Smooth muscle cell (in vitro differentiated cells): ENCODE results near the gene BNIP2. TPM values are rescaled to one million over a fixed set of nuclear protein-coding genes. Genes with fewer than 3 reads are reported as not detected.

Experiments
- DNase-seq: peaks from one replicate; lab custom pipeline; 2025; ENCODE audit not compliant: unreplicated experiment; lab: John Stamatoyannopoulos, UW
- H2AFZ ChIP-seq: fragments of 200-600 bp; sonication (generic); 2 replicates; pipeline ENCODE4 v1.6.0; 2016; ENCODE audit warnings: antibody characterized with exemption, low read depth, mild to moderate bottlenecking
- H3F3A ChIP-seq: fragments of 200-600 bp; sonication (generic); 2 replicates; pipeline ENCODE4 v1.6.0; 2017; ENCODE audit warnings: antibody characterized with exemption, low read depth
- H3K27ac ChIP-seq: fragments of 200-600 bp; sonication (generic); 2 replicates; pipeline ENCODE4 v1.5.1; 2016; ENCODE audit warnings: low read depth, mild to moderate bottlenecking
- H3K27me3 ChIP-seq: fragments of 200-600 bp; sonication (generic); 2 replicates; pipeline ENCODE4 v1.6.1; 2016; ENCODE audit warnings: low read depth, mild to moderate bottlenecking
- H3K36me3 ChIP-seq: fragments of 200-600 bp; sonication (generic); 2 replicates; pipeline ENCODE4 v1.5.1; 2016; ENCODE audit warnings: low read depth
- H3K4me1 ChIP-seq: fragments of 200-600 bp; sonication (generic); 2 replicates; pipeline ENCODE4 v1.5.1; 2016; ENCODE audit warnings: low read depth
- H3K4me2 ChIP-seq: fragments of 200-600 bp; sonication (generic); 2 replicates; pipeline ENCODE4 v1.6.0; 2016; ENCODE audit warnings: mild to moderate bottlenecking
- H3K4me3 ChIP-seq: fragments of 200-600 bp; sonication (generic); 2 replicates; pipeline ENCODE4 v1.5.1; 2016; ENCODE audit warnings: mild to moderate bottlenecking
- H3K79me2 ChIP-seq: fragments of 200-600 bp; sonication (generic); 2 replicates; pipeline ENCODE4 v1.6.0; 2016; ENCODE audit warnings: low read depth, mild to moderate bottlenecking
- H3K9ac ChIP-seq: fragments of 200-600 bp; sonication (generic); 2 replicates; pipeline ENCODE4 v1.6.0; 2016; ENCODE audit warnings: low read depth
- H3K9me3 ChIP-seq: fragments of 200-600 bp; sonication (generic); replicated peaks from 2 replicates; pipeline ENCODE4 v1.5.1; 2016; ENCODE audit warnings: low read depth
- H4K20me1 ChIP-seq: fragments of 200-600 bp; sonication (generic); 2 replicates; pipeline ENCODE4 v1.6.0; 2016; ENCODE audit warnings: low read depth
- WGBS: methylation state at CpG from one replicate; pipeline ENCODE4 v1.1.7; 2016; ENCODE audit warnings: low lambda C conversion rate; 5-methylcytosine and 5-hydroxymethylcytosine counted together
- polyA plus RNA-seq: library from polyadenylated mRNA; unstranded; fragments of >200 nt; fragmentation: Nextera tagmentation; extraction: Ambion mirVana; gene quantifications from 2 replicates; pipeline ENCODE4 v1.2.1, GENCODE V29; 2016
- total RNA-seq: library from RNA; depleted of rRNA; stranded (reverse); fragments of >200 nt; gene quantifications from 2 replicates; pipeline ENCODE4 v1.2.3, GENCODE V29; 2014
- TF ChIP-seq, protein P1 (sequence below): fragments of 200-600 bp; sonication (generic); IDR thresholded peaks from 2 replicates; pipeline ENCODE4 v1.5.1; 2017; ENCODE audit warnings: borderline replicate concordance, mild to moderate bottlenecking, antibody characterized with exemption; ENCODE audit not compliant: insufficient read depth, poor library complexity, severe bottlenecking

The BNIP2 gene
- total and polyA plus RNA-seq, 2 experiments from 2014 or later: 48.7 to 104 TPM

DNA sequence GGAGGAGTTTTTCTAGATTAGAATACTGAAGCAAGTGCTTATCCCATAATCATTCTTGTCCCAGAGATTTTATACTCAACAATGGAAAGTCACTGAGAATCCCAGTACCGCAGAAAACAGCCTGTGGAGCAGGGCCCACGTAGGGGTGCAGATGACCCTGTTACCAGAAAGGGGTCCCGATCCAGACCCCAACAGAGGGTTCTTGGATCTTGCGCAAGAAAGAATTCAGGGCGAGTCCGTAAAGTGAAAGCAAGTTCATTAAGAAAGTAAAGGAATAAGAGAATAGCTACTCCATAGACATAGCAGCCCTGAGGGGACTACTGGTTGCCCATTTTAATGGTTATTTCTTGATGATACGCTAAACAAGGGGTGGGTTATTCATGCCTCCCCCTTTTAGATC lies 75.0 kb downstream of the BNIP2 start:
- WGBS: 95% methylated on average over 7 of the region's 7 CpGs

GRCh38 chr15:59611276-59612260 lies 77.6 kb downstream of the BNIP2 start, which contains the start of gene GCNT3:
TSS of gene GCNT3 (plus strand) at chr15:59611783. CDS start at chr15:59618239, 6,456 bp downstream.
- Histone ChIP-seq H4K20me1 (no peaks in the 10 kb centered on the region), H3K9me3 (no peaks in the 10 kb centered on the region), H3K79me2 (no peaks in the 10 kb centered on the region), H3K36me3 (no peaks in the 10 kb centered on the region), H3K4me1 (no peaks in the 10 kb centered on the region), H3K4me2 (no peak within 1 kb of the TSS), H3K4me3 (peak within 1 kb of the TSS; percentile 23), H3K27me3 (peaks cover 1% of the 10 kb centered on the region), H2AFZ (no peak within 1 kb of the TSS), H3K27ac (no peak within 1 kb of the TSS), H3K9ac (no peak within 1 kb of the TSS), H3F3A (no peaks in the 10 kb centered on the region)
- DNase-seq: no peak
- TF ChIP-seq, protein P1, sequence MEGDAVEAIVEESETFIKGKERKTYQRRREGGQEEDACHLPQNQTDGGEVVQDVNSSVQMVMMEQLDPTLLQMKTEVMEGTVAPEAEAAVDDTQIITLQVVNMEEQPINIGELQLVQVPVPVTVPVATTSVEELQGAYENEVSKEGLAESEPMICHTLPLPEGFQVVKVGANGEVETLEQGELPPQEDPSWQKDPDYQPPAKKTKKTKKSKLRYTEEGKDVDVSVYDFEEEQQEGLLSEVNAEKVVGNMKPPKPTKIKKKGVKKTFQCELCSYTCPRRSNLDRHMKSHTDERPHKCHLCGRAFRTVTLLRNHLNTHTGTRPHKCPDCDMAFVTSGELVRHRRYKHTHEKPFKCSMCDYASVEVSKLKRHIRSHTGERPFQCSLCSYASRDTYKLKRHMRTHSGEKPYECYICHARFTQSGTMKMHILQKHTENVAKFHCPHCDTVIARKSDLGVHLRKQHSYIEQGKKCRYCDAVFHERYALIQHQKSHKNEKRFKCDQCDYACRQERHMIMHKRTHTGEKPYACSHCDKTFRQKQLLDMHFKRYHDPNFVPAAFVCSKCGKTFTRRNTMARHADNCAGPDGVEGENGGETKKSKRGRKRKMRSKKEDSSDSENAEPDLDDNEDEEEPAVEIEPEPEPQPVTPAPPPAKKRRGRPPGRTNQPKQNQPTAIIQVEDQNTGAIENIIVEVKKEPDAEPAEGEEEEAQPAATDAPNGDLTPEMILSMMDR: no peak
- WGBS: 72% methylated on average over 8 of the region's 8 CpGs

More for the DNA sequence above, 75.0 kb downstream of the BNIP2 start:
- Histone ChIP-seq H3K4me3 (no peak overlapping the region), H3K27ac (no peak overlapping the region), H3K4me2 (no peak overlapping the region), H4K20me1 (no peaks in the 10 kb centered on the region), H3K4me1 (no peaks in the 10 kb centered on the region), H3K79me2 (no peaks in the 10 kb centered on the region), H3F3A (no peaks in the 10 kb centered on the region), H3K9me3 (no peaks in the 10 kb centered on the region), H3K36me3 (no peaks in the 10 kb centered on the region), H3K9ac (no peak overlapping the region), H3K27me3 (peaks cover 15% of the 10 kb centered on the region), H2AFZ (no peak overlapping the region)
- no peak for DNase-seq
- TF ChIP-seq, protein P1: no peak

DNA sequence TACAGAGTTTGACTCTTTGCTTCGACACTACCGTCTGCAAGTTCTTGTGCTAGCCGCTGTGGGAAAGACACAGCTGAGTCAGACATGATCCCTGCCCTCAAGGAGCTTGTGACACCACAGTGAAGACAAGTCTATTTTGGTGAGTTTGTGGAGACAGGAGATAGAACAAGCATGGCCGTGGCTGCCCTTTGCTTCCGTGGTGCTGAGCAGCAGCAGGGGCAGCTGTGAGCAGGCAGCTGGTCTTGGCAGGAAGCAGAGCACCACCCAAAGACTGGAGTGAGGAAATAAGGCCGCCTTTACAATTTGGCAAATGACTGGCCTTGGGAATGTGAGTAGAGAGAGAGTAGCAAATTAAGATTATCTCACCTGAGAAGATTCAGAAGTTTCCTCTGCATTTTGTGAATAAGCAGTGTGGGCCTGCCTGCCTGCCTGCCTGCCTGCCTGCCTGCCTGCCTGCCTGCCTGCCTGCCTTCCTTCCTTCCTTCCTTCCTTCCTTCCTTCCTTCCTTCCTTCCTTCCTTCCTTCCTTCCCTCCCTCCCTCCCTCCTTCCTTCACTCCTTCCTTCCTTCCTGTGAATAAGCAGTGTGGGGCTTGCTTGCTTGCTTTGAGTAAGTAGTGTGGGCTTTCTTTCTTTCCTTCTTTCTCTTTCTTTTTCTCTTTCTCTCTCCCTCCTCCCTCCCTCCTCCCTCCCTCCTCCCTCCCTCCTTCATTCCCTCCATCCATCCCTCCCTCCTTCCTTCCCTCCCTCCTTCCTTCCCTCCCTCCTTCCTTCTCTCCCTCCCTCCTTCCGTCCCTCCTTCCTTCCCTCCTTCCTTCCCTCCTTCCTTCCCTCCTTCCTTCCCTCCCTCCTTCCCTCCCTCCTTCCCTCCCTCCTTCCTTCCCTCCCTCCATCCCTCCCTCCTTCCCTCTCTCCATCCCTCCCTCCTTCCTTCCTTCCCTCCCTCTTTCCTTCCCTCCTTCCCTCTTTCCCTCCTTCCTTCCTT lies 79.1 kb downstream of the BNIP2 start:
- H3K27me3 ChIP-seq: no peaks in the 10 kb centered on the region
- H3K4me1 ChIP-seq: no peaks in the 10 kb centered on the region
- no peaks in the 10 kb centered on the region for H3F3A ChIP-seq
- TF ChIP-seq, protein P1: no peak
- H4K20me1 ChIP-seq: no peaks in the 10 kb centered on the region
- no peak overlapping the region for H2AFZ ChIP-seq
- no peaks in the 10 kb centered on the region for H3K9me3 ChIP-seq
- H3K9ac ChIP-seq: no peak overlapping the region
- DNase-seq: no peak
- no peak overlapping the region for H3K27ac ChIP-seq
- H3K4me3 ChIP-seq: no peak overlapping the region
- H3K36me3 ChIP-seq: no peaks in the 10 kb centered on the region
- H3K79me2 ChIP-seq: no peaks in the 10 kb centered on the region
- H3K4me2 ChIP-seq: no peak overlapping the region
- 88% methylated on average over 6 of the region's 7 CpGs for WGBS

Other genes starting within 250 kb of the BNIP2 start
- not detected in 2 replicates for gene GCNT3, start 77.5 kb downstream of the BNIP2 start, total RNA-seq
- not detected in 2 replicates for gene GCNT3, start 77.5 kb downstream of the BNIP2 start, polyA plus RNA-seq
- gene GTF2A2, start 31.8 kb downstream of the BNIP2 start, total RNA-seq: 60.8 and 102 TPM in 2 replicates
- gene GTF2A2, start 31.8 kb downstream of the BNIP2 start, polyA plus RNA-seq: 253 and 261 TPM in 2 replicates